GM23248 (cell line): ENCODE results near the gene MSI1.

Experiments used
- EZH2 ChIP-seq: fragments of 200-600 bp; sonication (generic); IDR thresholded peaks from 2 replicates; pipeline ENCODE4 v1.6.1; 2018; ENCODE audit warnings: antibody characterized with exemption, mild to moderate bottlenecking; ENCODE audit not compliant: insufficient read depth, poor library complexity, severe bottlenecking
- EZH2phosphoT487 ChIP-seq: fragments of 200-600 bp; sonication (generic); IDR thresholded peaks from 2 replicates; pipeline ENCODE4 v1.6.1; 2018; ENCODE audit warnings: antibody characterized with exemption, moderate library complexity, mild to moderate bottlenecking, low read depth; ENCODE audit not compliant: insufficient read depth

GRCh38 chr12:120404271-120404670 lies 35.3 kb upstream of the MSI1 start:
- TF ChIP-seq EZH2phosphoT487 (no peak), EZH2 (no peak)
